H9 (cell line): ENCODE results near the gene PPARA. TPM values are rescaled to one million over a fixed set of nuclear protein-coding genes. Genes with fewer than 3 reads are reported as not detected.
A peak's percentile ranks its signal among the peaks of the same experiment; 100 is the strongest.
"Not testable (repeated sequence)": the region's sequence is repeated elsewhere in the genome, so short reads cannot be mapped to it uniquely, and the experiment has no call there.

Experiments
- DNase-seq: peaks from one replicate; pipeline ENCODE4 v3.0.0-alpha.2; 2017
- H2AFZ ChIP-seq: one replicate; pipeline ENCODE4 v1.6.1; 2013; ENCODE audit warnings: mild to moderate bottlenecking, low read length, control low read depth, moderate library complexity
- H2AK5ac ChIP-seq: 2 replicates; pipeline ENCODE4 v1.6.1; 2013; ENCODE audit warnings: low read length, control low read depth, mixed read lengths; ENCODE audit not compliant: insufficient read length
- H2BK120ac ChIP-seq: one replicate; pipeline ENCODE4 v1.6.1; 2013; ENCODE audit warnings: low read depth, mild to moderate bottlenecking, low read length, control low read depth, inconsistent platforms; ENCODE audit not compliant: poor library complexity, severe bottlenecking
- H2BK12ac ChIP-seq: 2 replicates; pipeline ENCODE4 v1.6.1; 2013; ENCODE audit warnings: low read length, control low read depth, mixed read lengths, low read depth; ENCODE audit not compliant: insufficient read length
- H2BK15ac ChIP-seq: 2 replicates; pipeline ENCODE4 v1.6.1; 2013; ENCODE audit warnings: low read depth, low read length, control low read depth
- H2BK20ac ChIP-seq: one replicate; pipeline ENCODE4 v1.6.1; 2013; ENCODE audit warnings: low read depth, mild to moderate bottlenecking, low read length, control low read depth, inconsistent platforms; ENCODE audit not compliant: poor library complexity, severe bottlenecking
- H2BK5ac ChIP-seq: 2 replicates; pipeline ENCODE4 v1.6.1; 2013; ENCODE audit warnings: low read length, control low read depth, mixed read lengths; ENCODE audit not compliant: insufficient read length
- H3K14ac ChIP-seq: 2 replicates; pipeline ENCODE4 v1.6.1; 2013; ENCODE audit warnings: low read length, control low read depth; ENCODE audit not compliant: insufficient read depth
- H3K18ac ChIP-seq: 2 replicates; pipeline ENCODE4 v1.6.1; 2013; ENCODE audit warnings: low read depth, mild to moderate bottlenecking, mixed read lengths, low read length, control low read depth; ENCODE audit not compliant: insufficient read length
- H3K23ac ChIP-seq: 2 replicates; pipeline ENCODE4 v1.6.1; 2013; ENCODE audit warnings: low read length, control low read depth, mixed read lengths, low read depth; ENCODE audit not compliant: insufficient read length
- H3K23me2 ChIP-seq: 2 replicates; pipeline ENCODE4 v1.6.1; 2013; ENCODE audit warnings: low read depth, mild to moderate bottlenecking, mixed read lengths, low read length, control low read depth; ENCODE audit not compliant: insufficient read length, poor library complexity, severe bottlenecking
- H3K27ac ChIP-seq: 2 replicates; pipeline ENCODE4 v1.5.1; 2013; ENCODE audit warnings: low read length, control low read depth, mixed read lengths, low read depth; ENCODE audit not compliant: insufficient read length
- H3K27me3 ChIP-seq: 2 replicates; pipeline ENCODE4 v1.6.1; 2013; ENCODE audit warnings: low read length, control low read depth, inconsistent platforms; ENCODE audit not compliant: insufficient read depth
- H3K4ac ChIP-seq: 2 replicates; pipeline ENCODE4 v1.6.1; 2013; ENCODE audit warnings: low read depth, mild to moderate bottlenecking, control low read depth, inconsistent platforms, low read length, moderate library complexity
- H3K4me1 ChIP-seq: 2 replicates; pipeline ENCODE4 v1.6.1; 2013; ENCODE audit warnings: low read length, control low read depth, inconsistent platforms; ENCODE audit not compliant: insufficient read depth
- H3K4me2 ChIP-seq: 2 replicates; pipeline ENCODE4 v1.6.1; 2013; ENCODE audit warnings: low read length, control low read depth, mixed read lengths; ENCODE audit not compliant: insufficient read length, insufficient read depth
- H3K56ac ChIP-seq: 2 replicates; pipeline ENCODE4 v1.6.1; 2013; ENCODE audit warnings: low read depth, mild to moderate bottlenecking, mixed read lengths, low read length, control low read depth; ENCODE audit not compliant: insufficient read length
- H3K79me1 ChIP-seq: 2 replicates; pipeline ENCODE4 v1.6.1; 2013; ENCODE audit warnings: low read depth, mild to moderate bottlenecking, moderate library complexity, low read length, control low read depth, inconsistent platforms; ENCODE audit not compliant: insufficient read depth, poor library complexity, severe bottlenecking
- H3K79me2 ChIP-seq: 2 replicates; pipeline ENCODE4 v1.6.1; 2013; ENCODE audit warnings: low read length, control low read depth, inconsistent platforms; ENCODE audit not compliant: insufficient read depth
- H3K9ac ChIP-seq: 2 replicates; pipeline ENCODE4 v1.6.1; 2013; ENCODE audit warnings: low read length, control low read depth, mixed read lengths; ENCODE audit not compliant: insufficient read length; ENCODE audit errors: extremely low read depth
- H3K9me3 ChIP-seq: one replicate; pipeline ENCODE4 v1.6.1; 2013; ENCODE audit warnings: low read depth, low read length, inconsistent platforms; ENCODE audit not compliant: control insufficient read depth
- H3T11ph ChIP-seq: one replicate; pipeline ENCODE4 v1.6.1; 2013; ENCODE audit warnings: mild to moderate bottlenecking, low read length, control low read depth, inconsistent platforms
- H4K20me1 ChIP-seq: one replicate; pipeline ENCODE4 v1.6.1; 2013; ENCODE audit not compliant: control insufficient read depth, insufficient read length, insufficient read depth
- H4K5ac ChIP-seq: 2 replicates; pipeline ENCODE4 v1.6.1; 2013; ENCODE audit warnings: low read depth, mild to moderate bottlenecking, mixed read lengths, low read length, control low read depth; ENCODE audit not compliant: insufficient read length
- H4K8ac ChIP-seq: replicated peaks from 2 replicates; pipeline ENCODE4 v1.6.1; 2013; ENCODE audit warnings: low read length, control low read depth, mixed read lengths, low read depth; ENCODE audit not compliant: insufficient read length
- H4K91ac ChIP-seq: 2 replicates; pipeline ENCODE4 v1.6.1; 2013; ENCODE audit warnings: low read depth, mild to moderate bottlenecking, moderate library complexity, mixed read lengths, low read length, control low read depth; ENCODE audit not compliant: insufficient read length
- H3K27ac Mint-ChIP-seq, 3 experiments: 2 replicates in 2 of 3; 3 replicates in 1 of 3; pipeline ENCODE4 v1.8.0; 2020 to 2021; ENCODE audit warnings: mixed read lengths in 3 of 3, mild to moderate bottlenecking in 1 of 3, moderate library complexity in 1 of 3
- H3K27me3 Mint-ChIP-seq: 2 replicates; pipeline ENCODE4 v1.8.0; 2021; ENCODE audit warnings: low read depth, mild to moderate bottlenecking, moderate library complexity, mixed read lengths
- H3K36me3 Mint-ChIP-seq, 3 experiments: 2 replicates in 2 of 3; 3 replicates in 1 of 3; pipeline ENCODE4 v1.8.0; 2020 to 2021; ENCODE audit warnings: low read depth in 3 of 3, mixed read lengths in 3 of 3; ENCODE audit not compliant: insufficient read depth in 1 of 3
- H3K4me1 Mint-ChIP-seq, 2 experiments: 2 replicates each; pipeline ENCODE4 v1.8.0; 2020; ENCODE audit warnings: mixed read lengths in 2 of 2
- H3K4me3 Mint-ChIP-seq, 2 experiments: 2 replicates in 1 of 2; 3 replicates in 1 of 2; pipeline ENCODE4 v1.8.0; 2020 to 2021; ENCODE audit warnings: mild to moderate bottlenecking in 2 of 2, mixed read lengths in 2 of 2, moderate library complexity in 1 of 2
- H3K9me3 Mint-ChIP-seq, 2 experiments: 2 replicates in 1 of 2; 3 replicates in 1 of 2; pipeline ENCODE4 v1.8.0; 2020; ENCODE audit warnings: mild to moderate bottlenecking in 2 of 2, mixed read lengths in 2 of 2, moderate library complexity in 1 of 2
- CTCF ChIP-seq: fragments of 200-600 bp; sonication (generic); conservative IDR thresholded peaks from 3 replicates; pipeline ENCODE4 v1.8.0; 2021; ENCODE audit warnings: antibody characterized with exemption, mild to moderate bottlenecking
- WGBS: extraction: QIAGEN DNeasy Blood & Tissue Kit; methylation state at CpG from one replicate; pipeline ENCODE4 v1.1.7; 2013; ENCODE audit warnings: missing lambda C conversion rate, low lambda C conversion rate, mixed read lengths; ENCODE audit not compliant: insufficient read length; ENCODE audit errors: extremely low coverage; 5-methylcytosine and 5-hydroxymethylcytosine counted together
- total RNA-seq: library from RNA; stranded (reverse); gene quantifications from 2 replicates; pipeline ENCODE4 v1.2.1, GENCODE V29; 2021

The PPARA gene
- total RNA-seq, 1 experiment from 2014 or later = 7.3 TPM

GRCh38 chr22:46263216-46263590, 112.9 kb downstream of the PPARA start, which contains the start of gene PKDREJ:
PKDREJ (minus strand) TSS chr22:46263343; CDS start chr22:46263322, 21 bp downstream.
- no peaks in the 10 kb centered on the region for H3K79me2 ChIP-seq
- Mint-ChIP-seq H3K9me3 (peaks cover 42 to 74% of the 10 kb centered on the region in 2 experiments), H3K4me3 (peak within 1 kb of the TSS; percentile 55 to 68), H3K27ac (no peak within 1 kb of the TSS), H3K4me1 (peaks cover 5 to 7% of the 10 kb centered on the region in 2 experiments; a peak in 3 of 4 replicates), H3K36me3 (peaks cover 12 to 41% (median 19%) of the 10 kb centered on the region in 3 experiments), H3K27me3 (peaks cover 87% of the 10 kb centered on the region)
- H3K4me1 ChIP-seq = no peaks in the 10 kb centered on the region
- no peaks in the 10 kb centered on the region for H4K20me1 ChIP-seq
- H3K23me2 ChIP-seq = peaks cover 6% of the 10 kb centered on the region
- no peaks in the 10 kb centered on the region for H3K9me3 ChIP-seq
- H3K9ac ChIP-seq = no peak within 1 kb of the TSS
- H3K4me2 ChIP-seq = peak within 1 kb of the TSS; percentile 1
- TF ChIP-seq CTCF = no peak
- no peak within 1 kb of the TSS for H2BK5ac ChIP-seq
- no peaks in the 10 kb centered on the region for H3K79me1 ChIP-seq
- H3T11ph ChIP-seq = no peak within 1 kb of the TSS
- no peak within 1 kb of the TSS for H2BK15ac ChIP-seq
- H2BK120ac ChIP-seq = no peak within 1 kb of the TSS
- H4K8ac ChIP-seq = no peak within 1 kb of the TSS
- H2AFZ ChIP-seq = no peak within 1 kb of the TSS
- H2BK20ac ChIP-seq = no peak within 1 kb of the TSS
- no peak within 1 kb of the TSS for H2AK5ac ChIP-seq
- peak; percentile 43 for DNase-seq
- no peak within 1 kb of the TSS for H3K4ac ChIP-seq
- peaks cover 18% of the 10 kb centered on the region; the same call in 1 of the 2 replicates for H3K27me3 ChIP-seq
- no peak within 1 kb of the TSS for H4K5ac ChIP-seq
- H3K18ac ChIP-seq = no peak within 1 kb of the TSS
- WGBS = no CpG with 5 or more reads among the region's 30 CpGs
- H2BK12ac ChIP-seq = no peak within 1 kb of the TSS
- no peak within 1 kb of the TSS for H3K27ac ChIP-seq
- H3K14ac ChIP-seq = no peak within 1 kb of the TSS
- no peak within 1 kb of the TSS for H4K91ac ChIP-seq
- H3K56ac ChIP-seq = no peak within 1 kb of the TSS
- no peak within 1 kb of the TSS for H3K23ac ChIP-seq

- H4K91ac ChIP-seq, H3T11ph ChIP-seq, H3K27ac Mint-ChIP-seq, H2AK5ac ChIP-seq, H3K4ac ChIP-seq, H3K79me2 ChIP-seq, H3K79me1 ChIP-seq, H2BK15ac ChIP-seq, H3K9ac ChIP-seq, H2BK120ac ChIP-seq, H3K9me3 ChIP-seq, H3K4me2 ChIP-seq, DNase-seq, H3K14ac ChIP-seq, H3K4me1 ChIP-seq, H3K18ac ChIP-seq, H4K20me1 ChIP-seq, H3K23ac ChIP-seq, H4K8ac ChIP-seq, H3K56ac ChIP-seq, H2AFZ ChIP-seq, H3K23me2 ChIP-seq, H2BK20ac ChIP-seq, H4K5ac ChIP-seq, H3K4me1 Mint-ChIP-seq, H2BK5ac ChIP-seq, H2BK12ac ChIP-seq, H3K4me3 Mint-ChIP-seq, H3K27ac ChIP-seq: not testable (repeated sequence)
- peaks cover 14 to 41% (median 19%) of the 10 kb centered on the region in 3 experiments for H3K36me3 Mint-ChIP-seq
- H3K27me3 Mint-ChIP-seq = peaks cover 74% of the 10 kb centered on the region
- WGBS = no CpG with 5 or more reads among the region's 6 CpGs
- peaks cover 42 to 63% of the 10 kb centered on the region in 2 experiments for H3K9me3 Mint-ChIP-seq
- peaks cover 18% of the 10 kb centered on the region; the same call in 1 of the 2 replicates for H3K27me3 ChIP-seq
Observed at GRCh38 chr22:46264520-46264919, 114.2 kb downstream of the PPARA start.
